ENCODE data around the gene EEF2. TPM values are rescaled to one million over a fixed set of nuclear protein-coding genes. Genes with fewer than 3 reads are reported as not detected.

EEF2 gene
- total RNA-seq, 1 experiment from 2014 or later, result 3,615 TPM

DNA sequence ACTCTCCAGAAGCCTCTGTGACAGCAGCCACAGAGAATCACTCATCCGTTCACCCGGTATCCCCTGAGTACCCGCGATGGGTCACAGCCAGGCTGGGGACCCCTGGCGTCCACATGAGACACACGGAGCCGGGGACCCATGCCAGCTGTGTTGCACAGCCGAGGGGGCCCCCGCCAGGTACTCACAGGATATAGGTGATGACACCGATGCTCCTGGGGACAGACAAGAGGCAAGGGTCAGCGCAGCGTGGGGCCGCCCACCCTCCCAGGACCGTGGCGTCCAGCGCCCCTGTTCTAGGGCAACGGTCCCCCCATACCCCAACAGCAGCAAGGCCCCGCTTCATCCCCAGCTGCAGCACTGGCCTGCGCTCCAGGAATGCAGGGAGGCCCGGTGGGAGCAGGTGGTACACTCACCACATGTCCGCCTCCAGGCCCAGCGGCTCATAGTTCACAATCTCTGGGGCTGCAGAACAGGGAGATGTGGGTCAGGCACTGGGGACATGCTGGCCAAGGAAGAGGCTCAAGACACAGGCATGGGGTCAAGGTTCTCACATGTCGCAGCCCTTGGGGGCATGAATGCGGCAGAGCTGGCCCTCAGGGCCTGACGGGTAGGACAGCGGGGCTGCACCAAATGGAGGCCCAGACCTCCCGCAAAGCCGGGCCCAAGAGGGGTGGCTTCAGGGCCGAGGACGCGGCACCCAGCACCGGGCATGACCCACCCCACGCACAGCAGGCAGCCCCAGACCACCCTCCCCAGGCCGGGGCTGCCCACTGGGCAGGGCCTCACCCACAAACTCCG is 21.6 kb downstream of the EEF2 start:
- H3K27ac Mint-ChIP-seq, result no peak overlapping the region
- Histone ChIP-seq H4K20me1 (ENCODE audit: control insufficient read depth, insufficient read depth, insufficient read length) (no peaks in the 10 kb centered on the region), H2BK12ac (ENCODE audit: insufficient read length, low read depth, low read length) (no peak overlapping the region), H2BK15ac (ENCODE audit: low read depth, low read length) (no peak overlapping the region), H3K4me1 (ENCODE audit: insufficient read depth, low read length) (no peaks in the 10 kb centered on the region; the same call in 1 of the 2 replicates), H2BK120ac (ENCODE audit: low read depth, low read length, poor library complexity, severe bottlenecking) (no peak overlapping the region), H3K79me1 (ENCODE audit: insufficient read depth, low read depth, low read length, poor library complexity, severe bottlenecking) (peaks cover 7% of the 10 kb centered on the region), H3K14ac (ENCODE audit: insufficient read depth, low read length) (no peak overlapping the region), H3K27me3 (ENCODE audit: insufficient read depth, low read length) (no peaks in the 10 kb centered on the region), H3K23me2 (ENCODE audit: insufficient read length, low read depth, low read length, poor library complexity, severe bottlenecking) (no peaks in the 10 kb centered on the region), H3K56ac (ENCODE audit: insufficient read length, low read depth, low read length) (no peak overlapping the region), H3K9ac (ENCODE audit: extremely low read depth, insufficient read length, low read length) (no peak overlapping the region), H4K8ac (replicated peaks; ENCODE audit: insufficient read length, low read depth, low read length) (no peak overlapping the region), H2BK5ac (ENCODE audit: insufficient read length, low read length) (no peak overlapping the region), H2AK5ac (ENCODE audit: insufficient read length, low read length) (no peak overlapping the region), H3T11ph (ENCODE audit: low read length) (no peak overlapping the region), H3K4ac (ENCODE audit: low read depth, low read length) (no peak overlapping the region), H4K5ac (ENCODE audit: insufficient read length, low read depth, low read length) (no peak overlapping the region), H3K79me2 (ENCODE audit: insufficient read depth, low read length) (peaks cover 11% of the 10 kb centered on the region; the same call in 1 of the 2 replicates), H2BK20ac (ENCODE audit: low read depth, low read length, poor library complexity, severe bottlenecking) (no peak overlapping the region), H3K4me2 (ENCODE audit: insufficient read depth, insufficient read length, low read length) (no peak overlapping the region), H4K91ac (ENCODE audit: insufficient read length, low read depth, low read length) (no peak overlapping the region), H2AFZ (ENCODE audit: low read length) (no peak overlapping the region), H3K18ac (ENCODE audit: insufficient read length, low read depth, low read length) (no peak overlapping the region), H3K23ac (ENCODE audit: insufficient read length, low read depth, low read length) (no peak overlapping the region), H3K27ac (ENCODE audit: insufficient read length, low read depth, low read length) (no peak overlapping the region), H3K9me3 (ENCODE audit: control insufficient read depth, low read depth, low read length) (no peaks in the 10 kb centered on the region)
- H3K4me1 Mint-ChIP-seq, result peaks cover 8 to 14% of the 10 kb centered on the region in 2 experiments
- peaks cover 35 to 80% (median 72%) of the 10 kb centered on the region in 3 experiments; a peak in 6 of 7 replicates for H3K36me3 Mint-ChIP-seq (ENCODE audit: insufficient read depth in 1 of 3, low read depth in 3 of 3)
- no peak overlapping the region for H3K4me3 Mint-ChIP-seq
- no peaks in the 10 kb centered on the region for H3K9me3 Mint-ChIP-seq
- TF ChIP-seq, protein P1, sequence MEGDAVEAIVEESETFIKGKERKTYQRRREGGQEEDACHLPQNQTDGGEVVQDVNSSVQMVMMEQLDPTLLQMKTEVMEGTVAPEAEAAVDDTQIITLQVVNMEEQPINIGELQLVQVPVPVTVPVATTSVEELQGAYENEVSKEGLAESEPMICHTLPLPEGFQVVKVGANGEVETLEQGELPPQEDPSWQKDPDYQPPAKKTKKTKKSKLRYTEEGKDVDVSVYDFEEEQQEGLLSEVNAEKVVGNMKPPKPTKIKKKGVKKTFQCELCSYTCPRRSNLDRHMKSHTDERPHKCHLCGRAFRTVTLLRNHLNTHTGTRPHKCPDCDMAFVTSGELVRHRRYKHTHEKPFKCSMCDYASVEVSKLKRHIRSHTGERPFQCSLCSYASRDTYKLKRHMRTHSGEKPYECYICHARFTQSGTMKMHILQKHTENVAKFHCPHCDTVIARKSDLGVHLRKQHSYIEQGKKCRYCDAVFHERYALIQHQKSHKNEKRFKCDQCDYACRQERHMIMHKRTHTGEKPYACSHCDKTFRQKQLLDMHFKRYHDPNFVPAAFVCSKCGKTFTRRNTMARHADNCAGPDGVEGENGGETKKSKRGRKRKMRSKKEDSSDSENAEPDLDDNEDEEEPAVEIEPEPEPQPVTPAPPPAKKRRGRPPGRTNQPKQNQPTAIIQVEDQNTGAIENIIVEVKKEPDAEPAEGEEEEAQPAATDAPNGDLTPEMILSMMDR (conservative IDR thresholded peaks at IDR 0.05), result no peak
- WGBS (ENCODE audit: extremely low coverage, insufficient read length, low lambda C conversion rate), result no CpG with 5 or more reads among the region's 35 CpGs
- H3K27me3 Mint-ChIP-seq (ENCODE audit: low read depth), result no peaks in the 10 kb centered on the region
- DNase-seq, result no peak

Measured in H9 (cell line).